OCI-LY7 (cell line): Measurements from ENCODE around the gene RAB1A.

Experiments
- CTCF ChIP-seq: fragments of 200-600 bp; sonication (generic); conservative IDR thresholded peaks from 2 replicates; pipeline ENCODE4 v1.5.1; 2014; ENCODE audit warnings: mild to moderate bottlenecking, antibody characterized with exemption, low read length, moderate library complexity, mixed read lengths
- EZH2phosphoT487 ChIP-seq: fragments of 200-600 bp; sonication (generic); IDR thresholded peaks from 2 replicates; pipeline ENCODE4 v1.6.1; 2018; ENCODE audit warnings: low read depth, borderline replicate concordance, mild to moderate bottlenecking, mixed run types, antibody characterized with exemption, low read length, moderate library complexity, mixed read lengths

GRCh38 chr2:65093211-65093610, 36.7 kb downstream of the RAB1A start:
- no peak for TF ChIP-seq CTCF
- no peak for TF ChIP-seq EZH2phosphoT487
